ENCODE results near the gene SLC27A3.

DNA sequence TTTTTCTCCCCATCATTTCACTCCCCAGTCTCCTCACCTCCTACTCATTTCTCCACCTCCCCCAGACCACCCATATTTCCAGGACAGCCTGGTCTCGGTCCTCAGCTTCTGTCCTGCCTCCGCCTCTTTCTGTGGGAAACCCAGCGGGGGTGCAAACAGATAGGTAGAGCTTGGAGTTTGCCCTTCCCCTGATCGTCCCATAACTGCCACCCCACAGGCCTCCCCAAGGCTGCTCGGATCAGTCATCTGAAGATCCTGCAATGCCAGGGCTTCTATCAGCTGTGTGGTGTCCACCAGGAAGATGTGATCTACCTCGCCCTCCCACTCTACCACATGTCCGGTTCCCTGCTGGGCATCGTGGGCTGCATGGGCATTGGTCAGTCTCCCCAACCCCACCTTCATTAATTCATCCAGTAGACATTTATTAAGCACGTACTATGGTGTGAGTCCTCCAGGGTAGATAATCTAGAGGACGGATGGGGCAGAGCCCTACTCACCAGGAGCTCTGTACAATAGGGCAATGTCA, 1.7 kb downstream of the SLC27A3 start:
- TF ChIP-seq POLR2A (IDR thresholded peaks at IDR 0.05; ENCODE audit: low read depth, low read length) (no peak), POLR2AphosphoS5 (IDR thresholded peaks at IDR 0.05; ENCODE audit: low read depth, low read length) (no peak), TAF1 (IDR thresholded peaks at IDR 0.05; ENCODE audit: borderline replicate concordance, low read depth, low read length) (no peak)

All from GM12892 (cell line).